HG03039 (cell line): ENCODE data around the gene DOCK4.

ENCODE experiments used
- ATAC-seq: cut with Tn5 transposase; IDR thresholded peaks from one replicate; pipeline ENCODE4 v1.9.1; 2021; ENCODE audit warnings: mild to moderate bottlenecking, moderate library complexity; ENCODE audit not compliant: unreplicated experiment

Gene DOCK4

DNA sequence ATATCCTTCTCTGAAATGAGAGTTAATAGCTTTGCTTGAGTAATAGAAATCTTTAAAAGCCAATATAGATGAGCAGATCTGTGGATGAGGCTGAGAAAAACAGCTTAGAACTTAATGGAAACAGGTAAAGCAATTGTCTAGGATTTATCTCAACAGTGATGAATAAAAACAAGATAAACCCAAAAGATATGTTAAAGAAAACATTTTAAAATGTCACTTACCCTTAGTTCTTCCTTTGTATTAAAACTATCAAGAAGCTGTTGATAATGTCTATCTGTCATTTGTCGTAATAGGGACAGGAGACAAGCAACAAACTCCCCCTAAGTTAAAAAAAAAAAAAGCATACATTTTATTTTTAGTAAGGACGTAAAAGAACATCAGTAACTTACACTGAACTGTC is 371.8 kb downstream of the DOCK4 start:
- no peak for ATAC-seq

DNA sequence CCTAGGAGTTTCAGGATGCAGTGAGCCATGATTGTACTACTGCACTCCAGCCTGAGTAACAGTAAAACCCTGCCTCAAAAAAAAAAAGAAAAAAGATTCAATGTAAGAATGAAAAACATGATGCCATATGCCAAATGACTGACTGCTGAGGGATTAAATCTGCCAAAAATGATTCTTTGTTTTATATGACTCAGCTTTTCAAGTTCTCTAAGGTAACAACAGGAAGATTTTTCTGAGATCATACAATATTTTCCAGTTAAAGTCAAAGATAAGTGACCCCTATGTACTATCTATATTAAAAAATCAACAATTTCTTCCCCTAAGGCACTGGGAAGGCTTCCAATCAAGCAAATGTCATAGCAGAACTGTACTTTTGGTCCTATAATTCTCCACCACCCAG is 372.7 kb downstream of the DOCK4 start:
- ATAC-seq, result no peak

DNA sequence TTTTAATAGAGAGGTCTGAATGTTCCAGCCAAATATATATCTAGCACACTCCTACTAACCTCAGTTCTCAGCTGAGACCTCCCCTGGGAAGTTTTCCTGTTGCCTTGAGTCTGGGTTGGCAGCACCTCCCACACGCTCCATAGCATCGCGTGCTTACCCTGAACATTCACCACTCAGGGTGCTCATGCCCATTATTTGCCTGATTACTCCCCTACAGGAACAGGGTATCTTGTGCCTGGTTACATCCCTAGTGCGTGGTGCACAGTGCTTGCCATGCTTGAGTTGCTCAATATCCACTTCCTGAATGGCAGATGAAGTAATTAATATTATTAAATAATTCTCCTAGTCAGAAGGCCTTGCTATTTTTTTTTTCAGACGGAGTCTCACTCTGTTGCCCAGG is 374.0 kb downstream of the DOCK4 start:
- no peak for ATAC-seq

DNA sequence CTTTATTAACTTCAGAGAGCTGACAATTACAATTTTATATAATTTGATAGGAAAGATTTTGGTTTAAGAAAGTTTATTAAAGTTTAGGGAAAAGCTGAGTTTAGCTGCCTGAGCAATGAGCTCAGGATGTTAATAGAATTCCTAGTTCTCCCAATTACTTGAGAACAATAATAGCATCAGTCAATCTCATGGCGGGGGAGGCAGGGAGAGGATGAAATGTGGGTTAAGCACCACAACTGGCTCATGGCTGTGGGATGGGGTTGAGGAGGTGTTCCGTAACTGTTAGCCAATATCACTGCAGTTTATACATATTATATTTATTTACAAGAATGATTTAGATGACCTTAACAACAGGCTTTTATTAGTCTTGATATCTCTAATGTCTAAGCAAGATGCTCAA is 377.0 kb downstream of the DOCK4 start:
- no peak for ATAC-seq

DNA sequence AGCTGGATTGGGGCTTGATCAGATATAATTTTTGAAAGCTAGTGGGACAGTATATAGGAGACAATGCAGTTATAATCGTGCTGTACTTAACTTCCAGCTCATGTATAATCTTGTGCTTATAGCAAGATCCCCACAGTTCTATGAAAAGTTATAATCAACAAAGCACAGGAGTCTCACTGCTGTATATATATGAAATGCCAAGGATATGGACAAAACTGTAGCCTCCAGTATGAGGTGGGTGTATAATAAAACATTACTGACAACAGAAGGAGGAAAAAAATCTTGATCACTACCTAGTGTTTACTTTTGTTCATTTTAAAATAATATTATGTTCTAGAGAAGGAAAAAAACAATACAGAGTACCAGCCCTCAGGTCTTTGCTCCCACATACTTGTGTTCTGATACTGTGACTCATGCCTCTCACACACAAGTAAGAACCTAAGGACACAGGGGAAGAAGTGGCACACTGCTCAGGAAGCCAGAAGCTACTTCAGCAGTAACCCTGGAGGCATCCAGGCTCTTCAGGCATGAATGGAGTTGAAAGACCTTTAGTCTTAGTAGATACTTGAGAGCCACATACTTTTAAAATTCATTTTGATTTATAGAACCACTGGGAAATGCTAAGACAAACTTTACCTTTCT is 378.2 kb downstream of the DOCK4 start:
- ATAC-seq, result no peak

DNA sequence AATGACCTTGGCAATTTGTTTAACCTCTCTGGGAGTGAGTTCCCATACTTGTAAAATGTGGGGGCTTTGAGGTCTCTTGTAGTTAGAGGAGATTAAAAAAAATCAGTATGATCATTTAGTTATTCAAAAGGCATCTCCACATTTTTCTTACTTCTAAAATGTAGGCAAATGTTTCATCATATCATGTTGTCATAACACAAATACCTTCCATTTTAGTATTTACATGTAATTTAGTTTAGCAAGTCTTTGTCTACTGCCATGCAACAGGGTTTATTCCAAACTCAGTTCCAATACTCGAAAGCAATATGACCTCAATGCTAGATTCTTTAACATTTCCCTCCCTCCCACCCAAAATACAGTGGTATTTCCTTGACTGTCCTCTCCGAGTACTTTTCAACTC is 381.2 kb downstream of the DOCK4 start:
- no peak for ATAC-seq

DNA sequence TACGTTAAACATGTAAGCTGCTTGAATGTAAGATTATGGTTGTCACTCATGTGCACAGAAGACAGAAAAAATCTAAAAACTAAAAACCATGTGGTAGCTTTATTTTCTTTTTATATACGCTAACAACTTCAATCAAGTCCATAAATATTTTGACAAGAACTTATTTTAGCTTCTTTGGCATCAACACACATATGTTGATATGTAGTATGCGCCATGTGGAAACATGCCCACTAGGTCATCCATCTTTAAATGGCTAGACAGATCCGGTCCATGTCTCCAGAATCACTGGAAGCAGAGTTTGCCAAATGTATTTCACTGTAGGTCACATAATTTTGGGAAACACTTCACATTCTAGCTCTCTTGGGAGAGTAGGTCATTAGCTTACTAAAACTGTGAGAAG is 382.4 kb downstream of the DOCK4 start:
- no peak for ATAC-seq

DNA sequence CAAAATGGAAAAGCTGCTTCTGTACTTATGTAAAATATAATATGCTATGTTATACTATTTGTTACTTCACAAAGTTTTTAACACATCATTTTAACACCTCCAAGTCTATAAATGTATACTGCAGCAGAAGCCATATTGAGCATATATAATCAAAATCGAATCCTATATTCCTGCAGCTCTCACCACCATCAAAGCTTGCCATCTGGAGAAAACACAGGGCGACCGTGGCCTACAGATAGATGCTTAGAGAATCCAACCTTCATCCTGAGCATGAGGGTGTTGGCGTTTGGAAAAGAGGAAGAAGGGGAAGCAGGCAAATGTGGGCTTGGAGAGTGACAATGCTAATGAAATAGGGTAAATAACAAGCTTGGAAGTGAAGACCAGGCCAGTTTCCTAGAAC is 385.2 kb downstream of the DOCK4 start:
- ATAC-seq, result no peak

DNA sequence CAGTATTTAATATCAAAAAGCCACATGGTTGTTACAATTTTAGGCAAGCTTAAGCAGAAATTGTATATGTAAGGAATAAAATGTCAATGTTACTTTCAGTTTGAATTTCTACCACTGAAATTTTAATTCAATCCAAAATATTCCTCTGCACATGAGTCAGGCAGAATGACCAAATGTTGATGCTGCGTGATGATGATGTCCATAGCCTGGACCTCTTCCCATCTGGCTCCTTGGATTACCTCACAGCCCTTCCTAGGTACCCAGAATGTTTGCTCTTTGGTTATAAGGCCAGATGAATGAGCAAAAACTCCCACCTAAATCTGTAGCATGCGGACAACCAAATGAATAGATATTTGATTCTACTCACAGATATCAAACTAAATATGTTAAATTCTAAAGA is 385.6 kb downstream of the DOCK4 start:
- ATAC-seq, result no peak

DNA sequence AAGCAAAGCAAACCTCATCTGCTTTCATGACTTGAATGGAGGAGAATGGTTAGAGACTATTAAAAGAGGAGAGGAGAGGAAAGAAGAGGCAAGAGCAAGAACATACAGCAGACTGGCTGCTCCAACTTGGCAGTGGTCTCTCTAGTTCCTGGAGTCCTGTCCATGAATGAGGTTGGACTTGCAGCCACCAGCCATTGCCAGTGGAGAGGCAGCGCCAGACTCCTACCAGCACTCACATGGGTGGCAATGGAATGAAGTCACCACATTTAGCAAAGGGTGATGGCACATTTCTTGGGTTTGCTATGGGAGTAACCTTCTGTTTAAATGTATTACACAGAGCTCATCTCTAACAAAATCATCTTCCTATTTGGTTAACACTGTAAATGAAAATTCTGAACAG is 386.1 kb downstream of the DOCK4 start:
- no peak for ATAC-seq

DNA sequence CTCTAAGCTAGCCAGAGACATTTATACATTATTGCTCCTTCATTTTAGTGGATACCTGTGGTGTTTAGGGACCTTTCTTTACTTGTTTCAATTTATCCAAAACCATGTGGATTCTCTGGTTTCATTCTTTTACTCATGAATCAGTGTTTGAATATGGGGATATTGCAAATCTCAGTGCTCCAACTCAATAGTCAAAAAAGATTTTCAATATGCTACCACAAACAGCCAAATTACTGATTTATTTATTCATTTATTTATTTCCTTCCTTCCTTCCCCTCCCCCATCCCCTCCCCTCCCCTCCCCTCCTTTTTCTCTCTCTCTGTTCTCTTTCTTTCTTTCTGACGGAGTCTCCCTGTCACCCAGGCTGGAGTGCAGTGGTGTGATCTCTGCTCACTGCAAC is 390.8 kb downstream of the DOCK4 start:
- ATAC-seq, result no peak

DNA sequence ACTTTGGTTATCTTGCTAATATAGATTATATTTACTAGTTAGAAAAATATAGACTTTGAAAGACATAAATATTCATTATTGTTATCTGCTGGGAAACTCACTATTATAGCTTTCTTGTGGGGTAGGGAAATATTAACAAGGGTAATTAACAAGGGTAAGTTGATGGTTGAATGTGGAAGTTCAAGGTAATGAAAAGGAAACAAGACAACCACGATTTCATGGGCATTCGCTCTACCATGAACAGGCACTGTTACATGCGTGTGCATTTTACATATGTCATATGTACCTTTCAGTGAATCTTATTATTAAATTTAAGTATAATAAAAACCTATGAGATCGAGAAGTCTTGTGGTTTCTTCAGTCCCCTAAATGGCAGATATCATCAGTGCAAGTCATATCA is 392.9 kb downstream of the DOCK4 start:
- ATAC-seq, result no peak

DNA sequence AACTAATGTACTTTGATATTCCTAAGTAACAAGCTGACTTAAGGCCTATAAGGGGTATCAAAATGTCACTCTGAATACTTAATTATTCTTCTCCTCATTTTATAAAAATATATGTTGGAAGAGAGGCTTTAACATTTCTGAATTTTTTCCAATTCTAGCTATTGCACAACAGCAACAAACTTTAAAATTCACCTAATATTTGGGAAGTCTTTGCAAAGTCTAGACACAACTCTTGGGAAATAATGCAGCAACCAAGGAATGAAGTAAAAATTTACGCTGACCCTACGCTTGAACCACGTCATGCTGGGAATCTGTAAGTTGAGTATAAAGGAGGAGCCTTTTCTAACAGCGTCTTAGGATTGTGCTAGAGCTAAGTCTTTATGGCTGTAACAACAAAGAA is 400.0 kb downstream of the DOCK4 start:
- no peak for ATAC-seq

DNA sequence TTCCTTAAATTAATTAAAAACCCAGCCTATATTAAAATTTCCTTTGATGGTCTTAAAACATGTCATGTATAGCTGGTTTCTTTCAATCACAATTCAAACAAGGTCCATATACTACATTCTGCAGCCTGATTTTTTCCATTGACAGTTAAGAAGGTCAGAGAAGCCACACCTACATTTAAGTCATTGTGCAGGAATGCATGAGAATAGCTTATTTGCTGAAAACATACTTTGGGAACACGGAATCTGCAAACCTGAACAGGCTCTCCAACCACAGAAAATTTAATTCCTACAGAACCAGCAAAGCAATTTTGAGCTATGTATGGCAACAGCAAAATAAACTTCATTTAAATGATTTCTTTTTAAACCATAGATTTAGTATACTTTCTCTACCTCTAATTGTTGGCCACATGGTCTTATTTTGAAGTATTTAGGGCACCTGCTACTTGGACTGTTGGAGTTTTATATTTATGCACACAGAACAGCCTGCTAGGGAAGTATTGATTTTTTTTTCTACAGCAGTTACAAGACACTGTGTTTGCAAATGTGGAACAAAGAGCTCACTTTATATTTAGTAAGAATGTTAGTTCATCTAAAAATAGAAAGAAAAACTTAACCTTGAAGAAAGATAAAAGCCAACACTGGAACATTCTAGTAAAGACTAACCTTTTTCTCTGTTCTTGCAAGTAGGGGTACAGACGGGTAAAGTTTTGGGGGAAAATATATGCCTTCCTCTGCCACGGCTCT is 403.0 kb downstream of the DOCK4 start:
- ATAC-seq, result no peak

DNA sequence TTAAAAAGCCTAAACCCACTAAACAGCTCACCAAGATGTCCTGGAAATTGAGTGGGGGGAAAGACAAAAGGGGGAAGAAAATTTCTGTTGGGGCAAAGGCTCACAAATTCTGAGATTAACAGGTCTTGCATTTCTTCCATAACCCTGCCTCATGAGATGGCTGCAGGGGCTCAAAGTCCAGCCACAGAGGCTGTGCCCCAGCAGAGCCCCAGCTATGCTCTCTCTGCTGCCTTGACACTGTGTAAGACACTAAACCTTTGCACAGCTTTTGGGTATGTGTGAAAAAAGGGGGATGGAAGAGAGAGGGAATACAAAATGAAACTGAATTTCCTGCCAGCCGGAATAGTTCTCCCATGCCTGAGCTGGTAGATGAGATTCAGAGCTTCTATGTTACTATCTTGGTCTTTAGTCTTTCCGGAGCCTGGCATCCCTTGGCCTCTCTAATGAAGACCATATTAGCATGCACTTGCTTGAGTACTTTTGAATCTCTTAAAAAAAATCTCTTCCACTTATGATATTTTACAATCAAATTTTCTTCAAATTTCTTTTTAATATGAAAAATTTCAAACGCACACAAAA is 403.9 kb downstream of the DOCK4 start:
- ATAC-seq, result no peak

DNA sequence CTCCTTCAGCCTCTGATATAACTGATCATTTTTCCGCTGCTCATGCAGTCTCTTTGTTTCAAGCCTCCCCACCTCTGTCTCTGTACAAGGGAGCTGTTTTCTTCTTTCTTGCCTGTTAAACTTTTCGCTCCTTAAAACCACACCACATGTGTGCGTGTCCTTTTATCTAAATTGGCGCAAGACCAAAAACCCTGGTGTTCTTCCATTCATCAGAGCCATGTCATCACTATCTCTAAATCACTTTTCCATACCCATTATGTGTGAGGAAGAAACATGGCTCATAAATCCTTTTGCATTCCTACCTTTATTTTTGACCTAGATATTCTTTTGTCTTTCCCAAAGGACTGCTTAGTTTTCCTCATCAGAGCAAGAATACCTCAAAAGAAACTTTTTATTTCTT is 404.9 kb downstream of the DOCK4 start:
- ATAC-seq, result no peak

DNA sequence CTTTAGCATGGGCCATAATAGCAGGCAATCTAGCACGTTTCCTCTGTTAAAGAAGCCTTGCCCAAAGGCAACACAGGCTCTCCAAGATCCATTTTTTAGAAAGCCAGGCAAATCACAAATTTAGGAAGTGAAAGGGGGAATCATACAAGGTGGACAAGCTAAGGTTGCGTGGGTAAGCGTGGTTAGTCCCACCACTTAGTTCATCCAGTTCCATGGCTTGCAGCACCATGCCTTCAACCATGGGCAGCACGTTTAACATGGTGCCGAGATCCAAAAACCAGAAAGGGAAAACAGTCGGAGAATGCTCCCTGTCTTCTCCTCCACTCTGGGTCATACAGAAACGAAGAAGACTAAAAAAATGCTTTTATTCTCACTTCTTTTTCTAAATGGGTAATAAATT is 409.5 kb downstream of the DOCK4 start:
- ATAC-seq, result no peak

DNA sequence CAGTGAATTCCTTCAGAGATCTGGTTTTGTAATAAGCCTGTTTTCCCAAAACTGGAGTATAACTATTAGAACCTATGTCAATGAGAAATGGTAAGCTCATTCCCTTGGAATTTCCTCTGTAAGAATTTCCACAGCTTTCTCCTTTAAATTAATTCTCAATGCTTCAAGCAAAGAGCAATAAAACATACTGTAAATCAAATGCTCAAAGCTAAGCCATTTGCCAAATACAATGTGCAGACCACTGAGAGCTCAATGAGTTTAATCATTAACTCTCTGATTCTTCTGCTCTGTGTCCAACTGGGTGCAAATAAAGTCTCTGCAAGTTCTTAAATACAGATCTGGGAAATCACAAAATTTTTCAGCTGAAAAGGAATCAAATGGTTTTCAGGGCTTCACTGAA is 416.3 kb downstream of the DOCK4 start:
- ATAC-seq, result no peak

DNA sequence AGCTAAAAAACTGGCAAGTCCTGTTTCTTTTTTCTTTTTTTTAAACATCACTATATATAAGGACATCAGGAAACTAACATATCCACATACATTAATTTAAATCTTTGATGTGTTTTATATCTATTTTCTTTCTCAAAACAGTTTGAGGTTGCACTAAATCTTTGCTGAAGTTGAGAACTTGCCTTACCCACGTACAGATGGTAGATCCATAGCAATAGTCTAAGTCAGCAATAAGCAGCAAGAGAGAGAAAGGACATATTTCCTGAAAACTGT is 417.2 kb downstream of the DOCK4 start:
- ATAC-seq, result no peak

DNA sequence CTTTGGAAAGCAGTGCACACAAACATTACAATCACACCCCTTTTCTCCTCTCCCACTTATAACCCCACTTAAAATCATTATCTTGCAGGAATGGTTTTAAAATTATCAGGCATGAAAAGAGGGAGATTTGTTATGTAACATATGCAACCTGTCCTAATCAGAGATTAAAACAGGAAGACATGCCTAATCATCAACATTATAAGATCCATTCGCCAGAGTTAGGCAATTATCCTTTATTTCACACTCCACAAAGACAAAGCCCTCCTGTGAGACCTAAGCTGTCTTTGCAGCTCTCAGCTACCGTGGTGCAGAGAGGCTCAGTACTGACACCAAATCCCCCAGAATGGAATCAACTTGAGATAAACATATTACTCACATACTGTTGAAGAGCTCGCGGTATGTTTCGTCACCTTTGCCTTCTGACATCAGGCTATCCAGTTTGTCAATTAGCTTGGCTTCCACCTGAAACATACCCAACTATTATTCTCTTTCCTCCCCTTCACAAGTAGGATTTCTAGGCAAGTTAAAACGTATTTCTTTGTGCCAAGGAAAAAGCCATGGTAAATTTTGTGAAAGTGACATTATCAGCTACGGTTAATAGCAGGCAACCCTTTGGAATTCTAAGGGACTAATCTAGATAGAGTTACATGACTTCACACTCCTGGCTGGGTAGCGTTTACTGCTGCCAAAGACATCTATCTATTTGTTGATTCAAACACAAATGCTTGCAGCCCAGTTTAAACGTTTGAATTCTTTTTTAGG is 417.7 kb downstream of the DOCK4 start:
- ATAC-seq, result no peak

DNA sequence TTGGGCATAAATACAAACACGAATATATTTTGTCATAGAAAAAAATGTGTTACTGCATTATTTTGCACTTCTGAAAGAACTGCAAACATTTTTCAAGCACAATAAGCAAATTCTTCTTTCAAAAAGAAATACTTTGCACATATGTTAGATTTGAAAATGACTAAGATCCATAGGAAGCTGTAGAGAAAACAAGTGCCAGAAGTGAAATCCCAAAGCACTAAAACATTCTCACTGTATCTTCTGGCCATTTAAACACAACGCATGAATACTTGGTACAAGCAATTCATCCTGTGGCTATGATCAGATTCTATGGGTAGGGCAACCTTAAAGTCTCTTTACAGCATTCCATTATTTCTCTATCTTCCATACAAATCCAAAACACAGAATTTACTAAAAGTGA is 418.5 kb downstream of the DOCK4 start:
- no peak for ATAC-seq

DNA sequence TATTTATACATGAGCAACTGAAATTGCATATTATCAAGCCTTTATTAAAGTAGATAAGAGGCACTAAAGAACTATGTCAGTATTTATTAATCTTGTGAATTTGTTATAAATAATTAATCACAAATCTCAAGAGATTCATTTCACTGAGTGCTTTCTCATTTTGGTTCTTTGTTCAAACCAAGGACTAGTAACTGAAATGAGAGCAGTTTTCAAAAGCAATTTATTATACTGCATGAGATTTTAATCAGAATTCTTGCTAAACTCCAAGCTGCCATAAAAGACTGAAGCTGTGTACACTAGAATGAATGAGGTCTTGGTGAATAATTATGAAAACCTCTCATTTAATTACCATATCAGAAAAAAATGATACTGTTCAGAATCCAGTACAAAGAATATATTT is 419.1 kb downstream of the DOCK4 start:
- no peak for ATAC-seq
